HCT116 (cell line): ENCODE data around the gene TNFAIP8.

Source experiments
- CEBPB ChIP-seq: IDR thresholded peaks from 2 replicates; pipeline ENCODE4 v1.6.1; 2012; ENCODE audit warnings: low read depth
- EZH2 ChIP-seq: fragments of 200-600 bp; sonication (generic); IDR thresholded peaks from 2 replicates; pipeline ENCODE4 v1.6.1; 2017; ENCODE audit warnings: antibody characterized with exemption, mixed run types
- POLR2A ChIP-seq: IDR thresholded peaks from 2 replicates; pipeline ENCODE4 v1.7.0; 2011; ENCODE audit warnings: borderline replicate concordance; ENCODE audit not compliant: insufficient read depth, insufficient read length; ENCODE audit errors: extremely low read depth
- RAD21 ChIP-seq: IDR thresholded peaks from 2 replicates; pipeline ENCODE4 v1.6.1; 2012; ENCODE audit warnings: low read depth, mild to moderate bottlenecking
- SIN3A ChIP-seq: IDR thresholded peaks from 2 replicates; pipeline ENCODE4 v1.6.1; 2012; ENCODE audit warnings: low read depth
- TCF7L2 ChIP-seq: IDR thresholded peaks from 2 replicates; pipeline ENCODE4 v1.7.0; 2011; ENCODE audit warnings: borderline replicate concordance, inconsistent platforms; ENCODE audit not compliant: insufficient read depth, insufficient read length; ENCODE audit errors: extremely low read depth
- ZNF274 ChIP-seq: fragments of 200-500 bp; sonication (Bioruptor generic); IDR thresholded peaks from 2 replicates; pipeline ENCODE4 v1.6.1; 2014; ENCODE audit warnings: mild to moderate bottlenecking, low read depth, low read length, inconsistent platforms
- TF ChIP-seq, protein P1 (sequence below), 3 experiments: fragments of 200-600 bp in 1 of 3; sonication (generic) in 1 of 3; IDR thresholded peaks in 2 of 3; conservative IDR thresholded peaks in 1 of 3; 2 replicates each; pipeline ENCODE4 v1.5.1; 2012 to 2017; ENCODE audit warnings: low read depth in 2 of 3, low read length in 2 of 3, antibody characterized with exemption in 1 of 3, borderline replicate concordance in 1 of 3, control low read depth in 1 of 3, mild to moderate bottlenecking in 1 of 3, mixed read lengths in 1 of 3, mixed run types in 1 of 3, moderate library complexity in 1 of 3; ENCODE audit not compliant: insufficient read depth in 1 of 3

- TF ChIP-seq EZH2, result no peak
- no peak for TF ChIP-seq SIN3A
- TF ChIP-seq POLR2A, result no peak
- TF ChIP-seq, protein P1, sequence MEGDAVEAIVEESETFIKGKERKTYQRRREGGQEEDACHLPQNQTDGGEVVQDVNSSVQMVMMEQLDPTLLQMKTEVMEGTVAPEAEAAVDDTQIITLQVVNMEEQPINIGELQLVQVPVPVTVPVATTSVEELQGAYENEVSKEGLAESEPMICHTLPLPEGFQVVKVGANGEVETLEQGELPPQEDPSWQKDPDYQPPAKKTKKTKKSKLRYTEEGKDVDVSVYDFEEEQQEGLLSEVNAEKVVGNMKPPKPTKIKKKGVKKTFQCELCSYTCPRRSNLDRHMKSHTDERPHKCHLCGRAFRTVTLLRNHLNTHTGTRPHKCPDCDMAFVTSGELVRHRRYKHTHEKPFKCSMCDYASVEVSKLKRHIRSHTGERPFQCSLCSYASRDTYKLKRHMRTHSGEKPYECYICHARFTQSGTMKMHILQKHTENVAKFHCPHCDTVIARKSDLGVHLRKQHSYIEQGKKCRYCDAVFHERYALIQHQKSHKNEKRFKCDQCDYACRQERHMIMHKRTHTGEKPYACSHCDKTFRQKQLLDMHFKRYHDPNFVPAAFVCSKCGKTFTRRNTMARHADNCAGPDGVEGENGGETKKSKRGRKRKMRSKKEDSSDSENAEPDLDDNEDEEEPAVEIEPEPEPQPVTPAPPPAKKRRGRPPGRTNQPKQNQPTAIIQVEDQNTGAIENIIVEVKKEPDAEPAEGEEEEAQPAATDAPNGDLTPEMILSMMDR (IDR thresholded peaks at IDR 0.05 in 2 of 3, conservative IDR thresholded peaks at IDR 0.05 in 1 of 3; ENCODE audit: borderline replicate concordance in 1 of 3, insufficient read depth in 1 of 3, low read depth in 2 of 3, low read length in 2 of 3), result no peak
- TF ChIP-seq TCF7L2, result no peak
- no peak for TF ChIP-seq RAD21
- TF ChIP-seq ZNF274, result no peak
- TF ChIP-seq CEBPB, result no peak
These were observed 22.4 kb downstream of the TNFAIP8 start for GRCh38 chr5:119378075-119378700.
